H1 (cell line): Measurements from ENCODE around the gene UQCC5. TPM values are rescaled to one million over a fixed set of nuclear protein-coding genes. Genes with fewer than 3 reads are reported as not detected.

Experiments used
- CTCF ChIA-PET: fragments of 300-600 bp; sonication (Branson Sonifier 250); formaldehyde crosslinking; loops from one replicate; lab custom pipeline; 2021; ENCODE audit not compliant: partially characterized antibody; lab: Charles Lee
- POLR2A ChIA-PET: fragments of 300-600 bp; sonication (Branson Sonifier 250); formaldehyde crosslinking; loops from one replicate; lab custom pipeline; 2021; ENCODE audit warnings: inconsistent platforms; ENCODE audit not compliant: partially characterized antibody; lab: Charles Lee
- DNase-seq, 2 experiments: peaks; one replicate each; pipeline versions ENCODE4 v3.0.0 to v3.0.0-alpha.2; 2010 to 2022; ENCODE audit warnings: low spot score in 2 of 2, low read depth in 1 of 2, mixed read lengths in 1 of 2
- FAIRE-seq: peaks from 2 replicates; lab custom pipeline; 2011; peaks lifted over from hg19 to GRCh38; lab: Jason Lieb, UNC
- H2AFZ ChIP-seq: 2 replicates; pipeline ENCODE4 v1.8.1; 2012; ENCODE audit warnings: low read length, inconsistent platforms
- H2AK5ac ChIP-seq: 2 replicates; pipeline ENCODE4 v1.6.1; 2013; ENCODE audit warnings: low read depth, low read length
- H2BK120ac ChIP-seq: replicated peaks from 2 replicates; pipeline ENCODE3; 2013; ENCODE audit warnings: low read depth, low read length, inconsistent platforms
- H2BK12ac ChIP-seq: 2 replicates; pipeline ENCODE4 v1.6.1; 2013; ENCODE audit warnings: low read depth, low read length
- H2BK15ac ChIP-seq: 2 replicates; pipeline ENCODE4 v1.6.1; 2013; ENCODE audit warnings: low read length
- H2BK20ac ChIP-seq: 2 replicates; pipeline ENCODE4 v1.6.1; 2013; ENCODE audit warnings: low read length
- H2BK5ac ChIP-seq: 2 replicates; pipeline ENCODE4 v1.6.1; 2013; ENCODE audit warnings: low read depth, low read length
- H3K14ac ChIP-seq: 2 replicates; pipeline ENCODE4 v1.6.1; 2013; ENCODE audit warnings: inconsistent platforms; ENCODE audit not compliant: insufficient read length
- H3K18ac ChIP-seq: 2 replicates; pipeline ENCODE4 v1.6.1; 2013; ENCODE audit warnings: low read length; ENCODE audit errors: extremely low read depth
- H3K23ac ChIP-seq: 2 replicates; pipeline ENCODE4 v1.6.1; 2013; ENCODE audit warnings: inconsistent platforms; ENCODE audit not compliant: insufficient read length
- H3K23me2 ChIP-seq: 2 replicates; pipeline ENCODE4 v1.6.1; 2013; ENCODE audit warnings: low read depth, low read length
- H3K27ac ChIP-seq: 2 replicates; pipeline ENCODE4 v1.6.1; 2011; ENCODE audit warnings: low read depth, low read length, inconsistent platforms
- H3K27me3 ChIP-seq, 4 experiments: replicated peaks in 1 of 4; 1 replicate in 1 of 4; 2 replicates in 3 of 4; pipeline versions ENCODE4 v1.6.1 to v1.8.1; 2011 to 2013; ENCODE audit warnings: low read length in 3 of 4, mild to moderate bottlenecking in 3 of 4, inconsistent platforms in 2 of 4, mixed read lengths in 2 of 4, moderate library complexity in 1 of 4; ENCODE audit not compliant: control insufficient read depth in 3 of 4, insufficient read depth in 3 of 4; ENCODE audit errors: extremely low read depth in 1 of 4
- H3K36me3 ChIP-seq, 4 experiments: 2 replicates each; pipeline versions ENCODE4 v1.6.1 to v1.8.1; 2011 to 2013; ENCODE audit warnings: mild to moderate bottlenecking in 4 of 4, low read length in 3 of 4, moderate library complexity in 2 of 4, control low read depth in 1 of 4, inconsistent platforms in 1 of 4; ENCODE audit not compliant: insufficient read depth in 4 of 4, control insufficient read depth in 2 of 4
- H3K4ac ChIP-seq: replicated peaks from 2 replicates; pipeline ENCODE3; 2013; ENCODE audit warnings: low read length, low read depth, mixed read lengths, inconsistent platforms; ENCODE audit not compliant: insufficient read length
- H3K4me1 ChIP-seq, 4 experiments: replicated peaks in 1 of 4; 1 replicate in 1 of 4; 2 replicates in 3 of 4; pipeline versions ENCODE4 v1.6.1 to v1.8.1; 2011 to 2013; ENCODE audit warnings: low read length in 3 of 4, inconsistent platforms in 2 of 4, mixed read lengths in 1 of 4; ENCODE audit not compliant: insufficient read depth in 4 of 4, control insufficient read depth in 3 of 4
- H3K4me2 ChIP-seq, 2 experiments: 2 replicates each; pipeline versions ENCODE4 v1.6.1 to v1.8.1; 2011 to 2013; ENCODE audit warnings: low read depth in 2 of 2, low read length in 2 of 2, control low read depth in 1 of 2, inconsistent platforms in 1 of 2, mild to moderate bottlenecking in 1 of 2; ENCODE audit not compliant: insufficient read depth in 1 of 2
- H3K4me3 ChIP-seq, 4 experiments: fragments of 200-600, 300-600 bp in 1 of 4; sonication (generic), shearing (Covaris generic), sonication (Bioruptor Twin) in 1 of 4; 2 replicates each; pipeline versions ENCODE4 v1.5.1 to v1.8.1; 2011 to 2016; ENCODE audit warnings: low read length in 4 of 4, low read depth in 3 of 4, control low read depth in 2 of 4, inconsistent platforms in 2 of 4, mild to moderate bottlenecking in 2 of 4, mixed read lengths in 1 of 4, moderate library complexity in 1 of 4; ENCODE audit not compliant: insufficient read depth in 2 of 4; ENCODE audit errors: extremely low read depth in 1 of 4
- H3K56ac ChIP-seq: replicated peaks from 2 replicates; pipeline ENCODE3; 2013; ENCODE audit warnings: low read depth, mild to moderate bottlenecking, mixed read lengths, low read length, inconsistent platforms; ENCODE audit not compliant: insufficient read length
- H3K79me1 ChIP-seq: 2 replicates; pipeline ENCODE4 v1.6.1; 2013; ENCODE audit warnings: low read depth, low read length, control low read depth
- H3K79me2 ChIP-seq, 2 experiments: 2 replicates each; pipeline versions ENCODE4 v1.6.1 to v1.8.1; 2012 to 2013; ENCODE audit warnings: low read length in 2 of 2, mild to moderate bottlenecking in 2 of 2, inconsistent platforms in 1 of 2; ENCODE audit not compliant: insufficient read depth in 2 of 2, control insufficient read depth in 1 of 2
- H3K9ac ChIP-seq, 4 experiments: replicated peaks in 1 of 4; 1 replicate in 1 of 4; 2 replicates in 3 of 4; pipeline versions ENCODE4 v1.6.1 to v1.8.1; 2011 to 2013; ENCODE audit warnings: low read depth in 3 of 4, low read length in 3 of 4, control low read depth in 2 of 4, mild to moderate bottlenecking in 2 of 4, moderate library complexity in 2 of 4, inconsistent platforms in 1 of 4; ENCODE audit errors: extremely low read depth in 1 of 4
- H3K9me3 ChIP-seq, 2 experiments: 2 replicates each; pipeline versions ENCODE4 v1.6.1 to v1.8.1; 2012 to 2013; ENCODE audit warnings: mild to moderate bottlenecking in 2 of 2, moderate library complexity in 2 of 2, control low read depth in 1 of 2, inconsistent platforms in 1 of 2, low read depth in 1 of 2, low read length in 1 of 2, mixed read lengths in 1 of 2; ENCODE audit not compliant: insufficient read depth in 2 of 2
- H4K20me1 ChIP-seq, 2 experiments: replicated peaks in 1 of 2; 2 replicates each; pipeline versions ENCODE3 to v1.8.1; 2011 to 2013; ENCODE audit warnings: inconsistent platforms in 2 of 2, low read length in 2 of 2, mild to moderate bottlenecking in 1 of 2; ENCODE audit not compliant: insufficient read depth in 2 of 2, control insufficient read depth in 1 of 2
- H4K5ac ChIP-seq: 2 replicates; pipeline ENCODE4 v1.6.1; 2013; ENCODE audit warnings: low read length, low read depth, mixed read lengths, inconsistent platforms; ENCODE audit not compliant: insufficient read length
- H4K8ac ChIP-seq: 2 replicates; pipeline ENCODE4 v1.8.0; 2013; ENCODE audit warnings: mild to moderate bottlenecking, moderate library complexity, low read length, inconsistent platforms; ENCODE audit not compliant: insufficient read depth; ENCODE audit errors: extremely low read depth
- H4K91ac ChIP-seq: replicated peaks from 2 replicates; pipeline ENCODE3; 2013; ENCODE audit warnings: low read length, mixed read lengths, inconsistent platforms; ENCODE audit not compliant: insufficient read length
- KDM4A ChIP-seq: IDR thresholded peaks from one replicate; pipeline ENCODE4 v1.7.1; 2012; ENCODE audit warnings: low read depth, mild to moderate bottlenecking, moderate library complexity, low read length, inconsistent platforms; ENCODE audit not compliant: severe bottlenecking
- PHF8 ChIP-seq: fragments of 200-600 bp; sonication (generic); conservative IDR thresholded peaks from 2 replicates; pipeline ENCODE4 v1.7.1; 2012; ENCODE audit warnings: low read depth, mild to moderate bottlenecking, inconsistent platforms, low read length, moderate library complexity
- SIX5 ChIP-seq: IDR thresholded peaks from 2 replicates; pipeline ENCODE4 v1.6.1; 2011; ENCODE audit warnings: mild to moderate bottlenecking, low read depth, low read length
- TAF1 ChIP-seq: IDR thresholded peaks from 2 replicates; pipeline ENCODE4 v1.6.1; 2011; ENCODE audit warnings: mild to moderate bottlenecking, low read depth, low read length
- YY1 ChIP-seq: IDR thresholded peaks from 2 replicates; pipeline ENCODE4 v1.6.1; 2011; ENCODE audit warnings: low read depth, mild to moderate bottlenecking, low read length
- WGBS, 2 experiments: shearing (Covaris generic) in 1 of 2; methylation state at CpG; one replicate each; pipeline versions ENCODE4 v1.1.6 to v1.1.7; 2013 to 2015; ENCODE audit warnings: low lambda C conversion rate in 2 of 2, mixed read lengths in 2 of 2, inconsistent platforms in 1 of 2, low coverage in 1 of 2, missing lambda C conversion rate in 1 of 2; ENCODE audit not compliant: insufficient replicate concordance in 2 of 2, insufficient coverage in 1 of 2, insufficient read length in 1 of 2; ENCODE audit errors: extremely low coverage in 1 of 2, missing lambda C conversion rate in 1 of 2; 5-methylcytosine and 5-hydroxymethylcytosine counted together
- polyA plus RNA-seq, 7 experiments: library from polyadenylated mRNA; depleted of rRNA in 3 of 7; stranded (reverse) in 5 of 7; unstranded in 2 of 7; fragments of >200 nt in 5 of 7; fragments of 200-250 nt in 2 of 7; gene quantifications; 1 replicate in 5 of 7; 2 replicates in 1 of 7; 4 replicates in 1 of 7; pipeline versions ENCODE4 v1.2.1 to v1.2.3, GENCODE V29; 2011 to 2013; ENCODE audit warnings: missing spikeins in 2 of 7, mixed read lengths in 2 of 7
- total RNA-seq: library from RNA; stranded (reverse); fragmentation: NEBNext Ultra II Directional; extraction: Animal tissue kit (Norgen Biotek cat#: 25700); gene quantifications from 2 replicates; pipeline ENCODE4 v1.2.1, GENCODE V29; 2021
- TF ChIP-seq, protein P1 (sequence below), 3 experiments: IDR thresholded peaks; 1 replicate in 2 of 3; 2 replicates in 1 of 3; pipeline versions ENCODE4 v1.5.1 to v1.6.1; 2011; ENCODE audit warnings: low read length in 3 of 3, mild to moderate bottlenecking in 3 of 3, inconsistent platforms in 2 of 3, low read depth in 1 of 3, moderate library complexity in 1 of 3; ENCODE audit not compliant: insufficient read depth in 1 of 3; ENCODE audit errors: control extremely low read depth in 1 of 3

Gene UQCC5
- total and polyA plus RNA-seq, 2 of the 8 experiments (the other 6 are each of a cell fraction or from before 2014, with no cell fraction given), result 35.0 to 37.7 TPM

DNA sequence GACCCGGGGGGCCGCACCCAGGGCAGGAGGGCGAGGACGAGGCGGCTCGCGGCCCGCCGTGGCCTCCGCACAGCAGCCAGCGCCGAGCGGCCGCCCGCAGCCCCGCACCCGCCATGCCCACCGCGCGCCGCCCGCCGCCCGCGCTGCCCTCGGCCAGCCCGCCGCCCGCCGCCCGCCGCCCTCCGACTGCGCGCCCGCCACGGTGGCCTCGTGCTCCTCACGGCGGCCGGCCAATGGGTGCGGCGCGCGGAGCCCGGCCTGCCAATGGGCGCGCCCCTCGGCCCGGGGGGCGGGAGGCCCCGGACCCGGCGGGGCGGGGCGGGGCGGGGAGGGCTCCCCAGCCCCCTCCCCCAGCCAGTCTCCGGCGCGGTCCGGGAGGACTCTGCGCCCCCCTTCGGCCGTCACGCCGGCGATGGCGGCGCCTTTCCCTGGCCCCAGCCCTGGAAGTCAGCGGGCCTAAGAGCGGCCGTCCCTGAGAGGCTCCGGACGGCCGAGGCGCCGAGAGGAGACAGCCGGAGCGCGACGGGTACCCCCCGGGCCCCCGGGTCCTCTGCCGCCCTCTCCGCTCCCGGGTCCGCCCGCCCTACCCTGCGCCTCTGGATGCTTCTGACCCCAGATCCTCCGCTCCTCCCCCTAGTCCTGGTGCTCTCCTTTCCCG lies 2.7 kb upstream of the UQCC5 start, which contains the start of gene NT5DC2:
Gene NT5DC2, minus strand, starts transcription at position 235 of the 658 bp plus-strand sequence. Its CDS starts 120 bp downstream, at position 115.
- Histone ChIP-seq H3K4me3 (peak within 1 kb of the TSS; percentile 65 to 84 (median 68)), H3K79me1 (peaks cover 40% of the 10 kb centered on the region), H2BK5ac (peak within 1 kb of the TSS; percentile 52; the same call in 1 of the 2 replicates), H3K23ac (no peak within 1 kb of the TSS), H3K4ac (peak within 1 kb of the TSS; percentile 69), H4K20me1 (peaks cover 12 to 33% of the 10 kb centered on the region in 2 experiments), H3K56ac (peak within 1 kb of the TSS; percentile 67), H3K27ac (0 out of 2 replicates have a peak within 1 kb of the TSS, but pooled peaks have one; percentile 22), H3K23me2 (peaks cover 26% of the 10 kb centered on the region), H3K9me3 (no peaks in the 10 kb centered on the region), H3K27me3 (no peaks in the 10 kb centered on the region), H2BK20ac (no peak within 1 kb of the TSS), H4K5ac (peak within 1 kb of the TSS; percentile 63), H3K36me3 (peaks cover 3 to 11% (median 6%) of the 10 kb centered on the region in 4 experiments), H3K18ac (peak within 1 kb of the TSS; percentile 60), H3K9ac (peak within 1 kb of the TSS; percentile 33 to 91 (median 68); a peak in 6 of 7 replicates), H3K14ac (no peak within 1 kb of the TSS), H2AK5ac (no peak within 1 kb of the TSS), H2BK120ac (no peak within 1 kb of the TSS), H3K4me2 (peak within 1 kb of the TSS; percentile 89), H3K4me1 (peaks cover 7 to 33% (median 19%) of the 10 kb centered on the region in 4 experiments), H2AFZ (no peak within 1 kb of the TSS), H2BK15ac (peak within 1 kb of the TSS; percentile 81; the same call in 1 of the 2 replicates), H3K79me2 (peaks cover 9 to 54% of the 10 kb centered on the region in 2 experiments), H4K8ac (peak within 1 kb of the TSS; percentile 81), H2BK12ac (0 out of 2 replicates have a peak within 1 kb of the TSS, but pooled peaks have one; percentile 23), H4K91ac (peak within 1 kb of the TSS; percentile 90)
- 1% methylated on average over 28 of the region's 91 CpGs; no CpG with 5 or more reads in 1 of the 2 experiments for WGBS, 2 experiments
- ChIA-PET CTCF (no interaction called here), POLR2A (interaction anchor here (1.0 to 3.0 kb wide), 6 partner anchors 8 to 87 kb away, joined by 3 to 25 read pairs (median 5); no protein-coding TSS in a partner anchor)
- FAIRE-seq (no peak), DNase-seq (peak in 1 of 2 experiments; percentile 85)
- TF ChIP-seq SIX5 (no peak), KDM4A (peak; percentile 21), TAF1 (0 out of 2 replicates have a peak, but pooled peaks have one; percentile 53), YY1 (peak; percentile 62; the same call in 1 of the 2 replicates), PHF8 (peak; percentile 5; the same call in 1 of the 2 replicates)
- TF ChIP-seq, protein P1, sequence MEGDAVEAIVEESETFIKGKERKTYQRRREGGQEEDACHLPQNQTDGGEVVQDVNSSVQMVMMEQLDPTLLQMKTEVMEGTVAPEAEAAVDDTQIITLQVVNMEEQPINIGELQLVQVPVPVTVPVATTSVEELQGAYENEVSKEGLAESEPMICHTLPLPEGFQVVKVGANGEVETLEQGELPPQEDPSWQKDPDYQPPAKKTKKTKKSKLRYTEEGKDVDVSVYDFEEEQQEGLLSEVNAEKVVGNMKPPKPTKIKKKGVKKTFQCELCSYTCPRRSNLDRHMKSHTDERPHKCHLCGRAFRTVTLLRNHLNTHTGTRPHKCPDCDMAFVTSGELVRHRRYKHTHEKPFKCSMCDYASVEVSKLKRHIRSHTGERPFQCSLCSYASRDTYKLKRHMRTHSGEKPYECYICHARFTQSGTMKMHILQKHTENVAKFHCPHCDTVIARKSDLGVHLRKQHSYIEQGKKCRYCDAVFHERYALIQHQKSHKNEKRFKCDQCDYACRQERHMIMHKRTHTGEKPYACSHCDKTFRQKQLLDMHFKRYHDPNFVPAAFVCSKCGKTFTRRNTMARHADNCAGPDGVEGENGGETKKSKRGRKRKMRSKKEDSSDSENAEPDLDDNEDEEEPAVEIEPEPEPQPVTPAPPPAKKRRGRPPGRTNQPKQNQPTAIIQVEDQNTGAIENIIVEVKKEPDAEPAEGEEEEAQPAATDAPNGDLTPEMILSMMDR (IDR thresholded peaks at IDR 0.05; ENCODE audit: control extremely low read depth in 1 of 3, insufficient read depth in 1 of 3, low read depth in 1 of 3, low read length in 3 of 3), result peak in 1 of 3 experiments; percentile 2; a peak in 1 of 4 replicates
